ENCODE measurements around the gene RFNG. TPM values are rescaled to one million over a fixed set of nuclear protein-coding genes. Genes with fewer than 3 reads are reported as not detected.

Gene RFNG
- total RNA-seq, 4 donors from 2014 or later: 33.2 to 92.0 (median 48.8) TPM

- DNase-seq: no peak
- intact Hi-C loops (cut with DNase I; ENCODE audit: low total_unique reads): no loop called here
- Histone ChIP-seq H3K27me3 (no peaks in the 10 kb centered on the region), H3K4me3 (no peak overlapping the region), H3K4me1 (no peaks in the 10 kb centered on the region), H3K9me3 (no peaks in the 10 kb centered on the region), H3K27ac (no peak overlapping the region), H3K36me3 (peaks cover 0 to 54% (median 18%) of the 10 kb centered on the region in 4 donors)
- in situ Hi-C loops (cut with MboI; ENCODE audit: low pct_ligation_motif_present in 1 of 4, low pct_unique_long_range_greater_than_20kb in 1 of 4, low sequenced_read_pairs in 3 of 4): no loop called here
- 91% methylated on average over 4 of the region's 20 CpGs; no CpG with 5 or more reads in 1 of the 2 donors for WGBS, 2 donors (ENCODE audit: low coverage in 1 of 2)
- no peak for TF ChIP-seq POLR2A (IDR thresholded peaks at IDR 0.05)
- no peak for TF ChIP-seq CTCF (IDR thresholded peaks at IDR 0.05)
- no peak for TF ChIP-seq EP300 (IDR thresholded peaks at IDR 0.05; ENCODE audit: low read depth)
- TF ChIP-seq POLR2AphosphoS5 (IDR thresholded peaks at IDR 0.05): no peak
Measured at GRCh38 chr17:82081546-82081945, 29.9 kb upstream of the RFNG start.

- Histone ChIP-seq H3K4me1 (no peaks in the 10 kb centered on the region), H3K4me3 (no peak overlapping the region), H3K9me3 (no peaks in the 10 kb centered on the region), H3K27me3 (no peaks in the 10 kb centered on the region), H3K27ac (no peak overlapping the region), H3K36me3 (peaks cover 0 to 48% (median 18%) of the 10 kb centered on the region in 4 donors)
- intact Hi-C loops (cut with DNase I; ENCODE audit: low total_unique reads): no loop called here
- in situ Hi-C loops (cut with MboI; ENCODE audit: low pct_ligation_motif_present in 1 of 4, low pct_unique_long_range_greater_than_20kb in 1 of 4, low sequenced_read_pairs in 3 of 4): no loop called here
- 94% methylated on average over 29 of the region's 44 CpGs; no CpG with 5 or more reads in 1 of the 2 donors for WGBS, 2 donors (ENCODE audit: low coverage in 1 of 2)
- no peak for DNase-seq
- TF ChIP-seq POLR2AphosphoS5 (IDR thresholded peaks at IDR 0.05) (no peak), POLR2A (IDR thresholded peaks at IDR 0.05) (no peak), CTCF (IDR thresholded peaks at IDR 0.05) (no peak), EP300 (IDR thresholded peaks at IDR 0.05; ENCODE audit: low read depth) (no peak)
Measured at GRCh38 chr17:82080789-82081464, 29.3 kb upstream of the RFNG start.

- H3K36me3 ChIP-seq: peaks cover 0 to 41% (median 18%) of the 10 kb centered on the region in 4 donors
- in situ Hi-C loops (cut with MboI; ENCODE audit: low pct_ligation_motif_present in 1 of 4, low pct_unique_long_range_greater_than_20kb in 1 of 4, low sequenced_read_pairs in 3 of 4): no loop called here
Measured at GRCh38 chr17:82080048-82080788, 28.6 kb upstream of the RFNG start.

More at GRCh38 chr17:82080048-82080788, 28.6 kb upstream of the RFNG start:
- intact Hi-C loops (cut with DNase I; ENCODE audit: low total_unique reads): no loop called here
- no peaks in the 10 kb centered on the region for H3K4me1 ChIP-seq
- H3K9me3 ChIP-seq: no peaks in the 10 kb centered on the region
- no peak overlapping the region for H3K27ac ChIP-seq
- H3K4me3 ChIP-seq: no peak overlapping the region
- no peak for DNase-seq
- H3K27me3 ChIP-seq: no peaks in the 10 kb centered on the region
- 90% methylated on average over 2 to 36 of the region's 36 CpGs for WGBS, 2 donors (ENCODE audit: low coverage in 1 of 2)
- TF ChIP-seq POLR2A (IDR thresholded peaks at IDR 0.05): no peak
- TF ChIP-seq POLR2AphosphoS5 (IDR thresholded peaks at IDR 0.05): no peak
- TF ChIP-seq EP300 (IDR thresholded peaks at IDR 0.05; ENCODE audit: low read depth): no peak
- TF ChIP-seq CTCF (IDR thresholded peaks at IDR 0.05): no peak

Data from transverse colon (tissue), 4 donors.